Activated B cell treated with CpG ODN at 0.5 μM for 24 hours (primary cell): ENCODE results near the gene SGSM2. TPM values are rescaled to one million over a fixed set of nuclear protein-coding genes. Genes with fewer than 3 reads are reported as not detected.

Source experiments
- ATAC-seq: fragments of 200-7000 bp; cut with Tn5 transposase; one replicate; pipeline ENCODE4 v1.10.0; 2021; ENCODE audit warnings: low read depth, mild to moderate bottlenecking, moderate library complexity
- CTCF ChIA-PET: fragments of 350-600 bp; sonication (Branson Sonifier 250); formaldehyde crosslinking; loops from one replicate; lab custom pipeline; 2021; ENCODE audit warnings: antibody characterized with exemption; lab: Charles Lee
- POLR2A ChIA-PET: fragments of 350-600 bp; sonication (Branson Sonifier 250); formaldehyde crosslinking; loops from one replicate; lab custom pipeline; 2021; ENCODE audit warnings: antibody characterized with exemption; lab: Charles Lee
- DNase-seq: peaks from one replicate; pipeline ENCODE4 v3.0.0; 2022
- H3K27ac Mint-ChIP-seq: one replicate; pipeline ENCODE4 v1.8.0; 2020; ENCODE audit warnings: mixed read lengths
- H3K27me3 Mint-ChIP-seq: one replicate; pipeline ENCODE4 v1.8.0; 2021; ENCODE audit warnings: mixed read lengths
- H3K36me3 Mint-ChIP-seq: one replicate; pipeline ENCODE4 v1.8.0; 2021; ENCODE audit warnings: low read depth, mixed read lengths
- H3K4me1 Mint-ChIP-seq: one replicate; pipeline ENCODE4 v1.8.0; 2021; ENCODE audit warnings: mixed read lengths
- H3K4me3 Mint-ChIP-seq: one replicate; pipeline ENCODE4 v1.8.0; 2020; ENCODE audit warnings: mild to moderate bottlenecking, mixed read lengths
- H3K9me3 Mint-ChIP-seq: one replicate; pipeline ENCODE4 v1.8.0; 2020; ENCODE audit warnings: mixed read lengths
- CTCF ChIP-seq: fragments of 200-600 bp; IDR thresholded peaks from one replicate; pipeline ENCODE4 v1.8.0; 2022; ENCODE audit warnings: antibody characterized with exemption, mild to moderate bottlenecking
- intact Hi-C: fragments of 100-400 bp; cut with micrococcal nuclease; formaldehyde crosslinking; loops from one replicate; pipeline ENCODE4 v1.15.1; 2024
- total RNA-seq: library from RNA; stranded (reverse); gene quantifications from 2 replicates; pipeline ENCODE4 v1.2.3, GENCODE V29; 2022

Gene SGSM2
- total RNA-seq, 1 donor from 2014 or later: 60.5 TPM

- TF ChIP-seq CTCF: no peak
- ChIA-PET POLR2A (no interaction called here), CTCF (no interaction called here)
- Mint-ChIP-seq H3K4me3 (no peak overlapping the region), H3K9me3 (no peaks in the 10 kb centered on the region), H3K36me3 (peaks cover 33% of the 10 kb centered on the region), H3K27me3 (no peaks in the 10 kb centered on the region), H3K4me1 (no peaks in the 10 kb centered on the region), H3K27ac (no peak overlapping the region)
- DNase-seq (no peak), ATAC-seq (no peak)
- intact Hi-C loops: no loop called here
Observed at GRCh38 chr17:2366747-2367494, 29.6 kb downstream of the SGSM2 start.

GRCh38 chr17:2368359-2368758 lies 31.1 kb downstream of the SGSM2 start:
- CTCF ChIA-PET: interaction anchor here (3.4 kb wide), 1 partner anchor 48 kb away, joined by 12 read pairs; no protein-coding TSS in a partner anchor
- Mint-ChIP-seq H3K27ac (no peak overlapping the region), H3K4me3 (no peak overlapping the region), H3K36me3 (peaks cover 31% of the 10 kb centered on the region), H3K4me1 (no peaks in the 10 kb centered on the region), H3K27me3 (no peaks in the 10 kb centered on the region), H3K9me3 (no peaks in the 10 kb centered on the region)
- no peak for TF ChIP-seq CTCF
- intact Hi-C loops: no loop called here
- DNase-seq: no peak
- POLR2A ChIA-PET: no interaction called here
- ATAC-seq: no peak

- peaks cover 32% of the 10 kb centered on the region for H3K36me3 Mint-ChIP-seq
- TF ChIP-seq CTCF: no peak
- intact Hi-C loops: no loop called here
- ChIA-PET POLR2A (no interaction called here), CTCF (interaction anchor here (3.4 kb wide), 1 partner anchor 47 kb away, joined by 12 read pairs; no protein-coding TSS in a partner anchor)
- H3K27me3 Mint-ChIP-seq: no peaks in the 10 kb centered on the region
- DNase-seq (no peak), ATAC-seq (no peak)
- no peaks in the 10 kb centered on the region for H3K9me3 Mint-ChIP-seq
- H3K4me3 Mint-ChIP-seq: no peak overlapping the region
- H3K27ac Mint-ChIP-seq: no peak overlapping the region
- no peaks in the 10 kb centered on the region for H3K4me1 Mint-ChIP-seq
Observed at GRCh38 chr17:2369039-2369438, 31.7 kb downstream of the SGSM2 start.

- intact Hi-C loops: no loop called here
Observed at GRCh38 chr17:2369551-2370210, 32.4 kb downstream of the SGSM2 start.

More at GRCh38 chr17:2369551-2370210, 32.4 kb downstream of the SGSM2 start:
- TF ChIP-seq CTCF: no peak
- Mint-ChIP-seq H3K4me1 (no peaks in the 10 kb centered on the region), H3K36me3 (peaks cover 29% of the 10 kb centered on the region), H3K27ac (no peak overlapping the region), H3K27me3 (no peaks in the 10 kb centered on the region), H3K9me3 (no peaks in the 10 kb centered on the region), H3K4me3 (no peak overlapping the region)
- ChIA-PET POLR2A (no interaction called here), CTCF (interaction anchor here (3.4 kb wide), 1 partner anchor 47 kb away, joined by 12 read pairs; no protein-coding TSS in a partner anchor)
- DNase-seq: no peak
- no peak for ATAC-seq
